H4 (cell line): ENCODE results near the gene SLC44A1. TPM values are rescaled to one million over a fixed set of nuclear protein-coding genes. Genes with fewer than 3 reads are reported as not detected.

Source experiments
- DNase-seq: peaks from one replicate; pipeline ENCODE4 v3.0.0-alpha.2; 2015; ENCODE audit warnings: low spot score
- total RNA-seq: library from RNA; depleted of rRNA; stranded (reverse); fragments of >200 nt; shearing (Covaris generic); gene quantifications from 2 replicates; pipeline ENCODE4 v1.2.3, GENCODE V29; 2014

The SLC44A1 gene
- total RNA-seq, 1 experiment from 2014 or later = 31.9 TPM

DNA sequence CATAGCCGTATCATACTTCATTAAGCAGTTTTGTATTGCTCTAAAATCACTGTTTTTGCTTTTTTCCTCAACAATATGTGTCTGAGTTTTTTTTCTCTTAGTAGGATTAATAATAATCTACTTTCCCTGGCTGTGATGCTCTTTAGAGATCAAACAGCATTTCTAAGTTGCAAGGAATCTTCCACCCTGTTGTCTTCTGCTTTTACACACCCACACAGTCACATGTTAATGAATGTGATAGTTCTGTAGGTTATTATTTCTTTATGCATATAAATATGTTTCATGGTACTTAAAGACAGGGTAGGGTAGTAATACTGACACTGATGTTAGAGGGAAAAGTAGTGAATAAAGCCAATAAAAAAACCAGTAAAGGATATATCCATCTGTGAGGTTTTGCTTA lies 29.3 kb downstream of the SLC44A1 start:
- no peak for DNase-seq

DNA sequence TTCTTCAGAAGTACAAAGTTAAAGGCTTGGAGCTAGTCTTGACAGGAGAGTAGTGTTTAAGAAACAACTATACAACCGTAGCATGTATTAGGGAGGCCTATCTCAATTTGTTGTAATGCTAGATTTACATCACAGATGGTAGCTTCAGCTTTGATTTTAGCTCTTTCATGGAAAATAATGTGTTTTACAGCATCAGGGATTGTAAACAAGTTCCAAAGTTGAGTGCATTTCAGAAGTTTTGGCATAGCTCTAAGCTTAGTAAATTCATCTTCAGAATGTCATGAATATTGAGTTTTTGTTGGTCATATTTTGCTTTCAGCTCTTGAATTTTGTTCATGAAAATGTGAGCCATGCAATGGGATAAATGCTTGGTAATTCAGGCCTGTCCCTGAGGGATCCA lies 30.7 kb downstream of the SLC44A1 start:
- DNase-seq = no peak

DNA sequence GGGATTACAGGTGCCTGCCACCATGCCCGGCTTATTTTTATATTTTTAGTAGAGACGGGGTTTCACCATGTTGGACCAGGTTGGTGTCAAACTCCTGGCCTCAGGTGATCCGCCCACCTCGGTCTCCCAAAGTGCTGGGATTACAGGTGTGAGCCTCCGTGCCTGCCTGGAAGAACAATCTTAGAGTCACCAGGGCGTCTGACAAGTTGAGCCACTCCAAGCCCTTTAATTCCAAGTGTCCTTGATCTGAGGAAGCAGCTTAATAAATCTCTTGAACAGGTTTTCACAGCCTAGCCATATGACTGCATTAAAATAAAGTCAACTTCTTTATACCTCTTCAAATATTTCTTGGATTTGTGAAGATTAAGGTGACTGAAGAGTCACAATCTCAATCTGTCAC lies 31.5 kb downstream of the SLC44A1 start:
- DNase-seq = no peak

DNA sequence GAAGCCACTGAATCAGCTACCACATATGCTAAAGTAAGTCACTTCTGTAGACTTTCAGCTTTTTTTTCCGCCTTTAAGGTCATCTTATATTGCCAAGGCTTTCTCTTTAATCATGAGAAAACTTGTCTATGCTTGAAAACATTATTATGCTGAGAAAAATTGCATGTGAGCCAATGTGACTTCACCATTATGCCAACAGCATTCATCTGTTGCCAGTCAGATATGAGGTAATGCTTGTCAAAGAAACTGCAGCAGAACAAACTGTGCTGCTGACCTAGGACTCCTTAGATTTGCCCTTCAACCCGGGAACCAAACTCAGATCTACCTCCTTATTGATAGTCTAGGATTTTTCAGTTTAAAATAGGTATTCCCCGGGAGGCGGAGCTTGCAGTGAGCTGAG lies 34.3 kb downstream of the SLC44A1 start:
- no peak for DNase-seq

DNA sequence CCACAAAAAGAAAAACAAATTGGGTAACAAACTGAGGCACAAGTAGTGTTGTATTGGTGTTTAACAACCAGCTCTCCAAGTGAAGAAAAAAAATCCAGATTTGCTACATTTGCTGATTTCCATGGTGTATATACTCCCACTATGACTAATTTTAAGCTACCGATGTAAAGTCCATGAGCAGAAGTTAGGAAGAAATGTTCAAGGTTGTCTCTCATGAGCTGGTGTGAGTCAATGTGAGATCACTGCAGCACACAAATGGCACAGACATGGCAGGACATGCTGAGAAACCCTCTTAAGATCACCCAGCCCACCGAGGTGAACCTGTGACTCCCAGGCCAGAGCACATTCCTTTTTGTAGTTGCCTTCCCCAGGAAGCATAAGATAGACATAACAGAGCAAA lies 36.2 kb downstream of the SLC44A1 start:
- DNase-seq = no peak

DNA sequence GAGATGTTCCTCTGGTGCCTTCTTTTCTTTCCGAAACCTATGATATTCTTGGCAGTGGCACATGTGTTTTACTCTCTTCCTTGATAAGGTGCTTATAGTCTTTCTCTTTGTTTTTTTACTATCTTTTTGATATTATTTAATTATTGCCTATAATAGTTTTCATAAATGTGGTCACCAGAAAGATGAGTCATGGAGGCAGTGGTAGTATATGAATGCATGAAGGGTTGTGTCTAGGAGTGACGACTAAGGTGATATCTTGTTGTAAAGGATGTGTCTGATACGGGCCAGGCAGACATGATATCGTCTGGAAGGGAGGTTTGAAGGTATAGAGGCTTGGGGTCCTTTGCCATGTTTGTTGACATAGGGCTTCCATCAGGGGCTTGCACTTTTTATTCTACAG lies 36.8 kb downstream of the SLC44A1 start:
- no peak for DNase-seq

DNA sequence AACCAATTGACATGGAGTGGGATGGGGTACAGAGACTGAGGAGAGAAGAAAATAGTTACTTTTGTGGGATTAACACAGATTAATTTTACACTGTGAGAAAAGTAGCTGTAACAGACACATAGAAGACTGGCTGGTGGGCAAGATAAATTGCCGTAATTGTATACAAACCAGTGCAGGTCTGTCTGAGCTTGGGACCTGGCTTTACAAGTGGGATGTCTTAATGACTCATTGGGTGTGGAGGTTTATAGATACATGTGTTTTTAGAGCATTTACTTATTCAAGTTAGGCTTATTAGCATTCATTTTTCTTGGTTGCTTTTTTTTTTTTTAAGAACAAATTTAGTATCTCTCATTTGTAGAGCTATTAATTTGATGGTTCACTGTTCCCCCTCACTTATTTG lies 37.5 kb downstream of the SLC44A1 start:
- no peak for DNase-seq

DNA sequence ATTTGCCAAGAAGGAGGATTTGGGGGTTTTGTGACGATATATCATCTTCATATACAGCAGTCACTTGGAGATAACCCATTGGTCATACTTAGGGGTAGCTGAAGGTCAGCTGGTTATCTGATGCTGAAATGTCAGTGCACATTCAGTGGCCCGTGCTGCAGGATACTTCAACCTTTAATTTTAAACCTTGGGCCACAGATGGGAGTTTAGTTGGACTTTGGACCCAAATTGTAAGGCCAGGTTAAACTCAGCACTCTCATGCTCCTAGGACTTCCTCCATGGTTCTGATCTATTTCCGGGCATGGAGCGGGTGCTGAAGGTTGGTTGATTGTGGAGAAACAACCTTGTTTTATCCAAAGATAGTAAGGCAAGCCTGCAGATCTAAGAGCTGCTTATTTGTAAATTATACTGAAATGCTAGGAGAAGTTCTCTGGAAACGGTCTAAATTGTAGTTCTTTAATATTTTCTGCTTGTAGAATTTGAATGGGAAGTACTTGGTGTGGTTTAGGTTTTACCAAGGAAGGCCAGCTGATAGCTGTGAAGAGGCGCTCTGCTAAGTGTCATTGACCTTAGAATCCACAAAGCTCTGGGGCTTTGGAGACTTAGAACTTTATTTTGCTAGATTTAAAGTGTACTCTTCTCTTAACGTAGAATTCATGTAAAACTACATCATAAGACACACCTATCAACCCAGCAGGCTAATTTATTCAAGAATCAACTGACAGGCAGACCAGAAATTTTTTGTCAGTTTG lies 38.6 kb downstream of the SLC44A1 start:
- no peak for DNase-seq

DNA sequence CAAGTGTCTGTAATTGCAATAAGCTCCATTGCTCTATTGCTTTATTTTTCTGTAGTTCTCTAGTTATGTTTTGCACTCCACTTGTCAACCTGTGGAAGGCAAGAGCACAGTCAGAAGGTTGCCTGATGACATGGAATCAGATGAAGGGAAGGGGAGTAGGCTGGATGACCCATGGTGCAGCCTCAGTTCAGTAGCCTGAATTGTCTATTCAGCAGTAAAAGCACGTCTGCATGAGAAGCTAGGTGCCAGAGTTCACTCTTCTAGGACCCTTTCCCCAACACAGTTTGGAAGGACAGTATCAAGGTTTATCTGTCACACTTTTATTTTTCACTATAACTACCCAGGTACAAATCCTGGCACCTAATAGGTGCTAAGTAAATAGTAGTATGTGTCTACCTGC lies 39.3 kb downstream of the SLC44A1 start:
- no peak for DNase-seq

DNA sequence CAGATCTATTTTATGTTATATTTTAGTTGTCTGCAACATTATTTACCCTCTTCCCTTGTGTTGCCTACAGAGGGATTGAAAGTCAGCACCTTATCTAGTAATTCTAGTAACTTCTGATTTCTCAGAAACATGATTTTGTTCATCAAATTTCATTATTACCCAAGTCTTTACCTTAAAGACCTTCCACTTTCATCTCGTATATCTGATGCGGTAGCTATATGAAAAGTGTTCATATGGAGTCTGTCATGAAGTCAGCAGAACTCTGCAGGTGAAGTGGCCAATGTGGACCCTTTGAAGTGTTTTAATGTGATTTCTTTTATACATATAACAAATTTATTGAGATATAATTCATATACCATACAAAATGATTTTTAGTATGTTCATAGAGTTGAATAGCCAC lies 40.0 kb downstream of the SLC44A1 start:
- no peak for DNase-seq

DNA sequence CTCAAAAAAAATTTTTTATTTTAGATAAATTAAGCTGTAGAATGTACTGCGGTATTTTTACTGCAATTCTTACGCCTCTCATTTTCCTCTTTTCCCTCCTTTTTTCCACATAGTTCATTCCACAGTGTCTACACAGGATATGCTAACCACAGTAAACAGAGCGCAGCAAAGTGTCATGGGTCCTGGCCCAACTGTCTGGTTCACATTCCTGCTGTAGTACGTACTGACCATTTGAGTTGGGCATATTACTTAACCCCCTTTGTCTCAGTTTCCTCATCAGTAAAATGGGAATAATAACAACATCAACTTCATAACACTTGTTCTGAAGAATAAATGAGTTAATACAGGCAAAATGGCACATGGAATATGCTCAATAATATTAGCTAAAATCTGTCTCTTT lies 41.6 kb downstream of the SLC44A1 start:
- DNase-seq = peak; percentile 15

DNA sequence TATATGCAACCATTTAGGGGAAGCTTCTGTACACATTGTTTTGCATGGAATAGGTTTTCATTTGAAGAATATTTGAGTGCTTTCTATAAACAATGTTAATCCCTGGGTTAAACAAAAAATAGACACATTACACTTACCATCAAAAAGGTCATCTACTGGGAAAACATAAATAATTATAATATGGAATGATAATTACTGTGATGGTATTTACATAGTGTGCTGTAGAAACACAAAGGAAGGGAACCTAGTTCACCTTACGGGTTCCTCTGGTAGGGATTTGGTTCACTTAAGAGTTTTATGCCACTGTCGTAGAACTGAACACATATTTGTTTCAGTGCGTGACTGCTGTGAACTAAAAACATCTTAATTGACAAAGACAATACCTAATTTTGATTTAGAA lies 44.9 kb downstream of the SLC44A1 start:
- no peak for DNase-seq

DNA sequence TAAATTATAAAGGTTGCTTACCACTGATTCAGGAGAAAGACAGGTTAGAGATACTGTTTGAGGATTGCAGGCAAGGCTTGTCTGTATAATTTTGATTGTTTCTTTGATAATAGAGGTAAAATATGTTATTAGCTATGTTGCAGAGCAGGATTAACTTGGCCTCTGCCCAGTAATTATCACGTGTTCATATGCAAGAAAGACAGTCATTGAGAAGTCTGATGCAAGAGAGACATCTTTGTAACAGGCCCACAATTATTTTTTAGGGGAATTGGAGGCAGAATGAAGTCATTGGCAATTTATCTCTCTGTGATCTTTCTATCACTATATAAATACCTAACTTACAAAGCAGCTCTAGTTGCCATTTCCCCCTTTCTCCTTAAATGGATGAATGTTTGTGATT lies 46.0 kb downstream of the SLC44A1 start:
- no peak for DNase-seq

DNA sequence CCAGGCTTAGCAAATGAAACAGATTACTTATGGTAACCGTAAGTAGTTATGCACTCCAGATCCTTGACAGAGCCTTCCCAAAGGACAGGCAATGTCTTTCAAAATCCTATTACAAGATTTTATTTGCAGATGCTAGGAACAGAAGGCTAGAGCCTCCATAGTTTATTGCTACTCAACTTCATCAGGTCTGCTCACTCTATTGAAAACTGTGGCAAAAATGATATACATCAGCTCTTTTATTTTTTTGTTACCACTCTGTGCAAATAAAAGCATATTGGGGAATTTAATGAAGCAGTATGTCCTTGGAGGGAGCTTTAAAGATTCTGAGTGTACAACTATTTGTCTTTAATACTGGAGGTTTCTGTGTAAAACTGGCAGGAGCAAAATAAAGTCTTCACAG lies 46.5 kb downstream of the SLC44A1 start:
- no peak for DNase-seq

DNA sequence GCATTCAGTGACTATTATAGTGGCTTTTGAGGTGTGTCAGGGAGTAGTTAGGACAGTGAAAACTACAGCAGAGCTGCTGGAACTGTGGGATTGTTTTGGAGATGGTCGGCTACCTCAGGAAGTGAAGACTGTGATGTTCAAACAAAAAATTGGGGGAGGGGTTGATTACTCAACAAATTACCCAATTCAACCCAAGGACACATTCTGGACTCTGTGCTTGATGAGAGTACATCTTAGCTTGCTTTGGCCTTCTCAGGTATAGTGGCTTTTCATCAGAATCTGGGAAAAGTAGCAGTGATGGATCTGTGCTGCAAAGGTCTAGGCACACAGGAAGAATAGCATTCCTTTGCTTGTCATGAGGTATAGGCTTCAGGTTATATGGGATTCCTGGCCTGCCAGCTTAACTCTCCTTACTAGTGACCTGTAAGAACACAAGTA lies 47.0 kb downstream of the SLC44A1 start:
- no peak for DNase-seq

DNA sequence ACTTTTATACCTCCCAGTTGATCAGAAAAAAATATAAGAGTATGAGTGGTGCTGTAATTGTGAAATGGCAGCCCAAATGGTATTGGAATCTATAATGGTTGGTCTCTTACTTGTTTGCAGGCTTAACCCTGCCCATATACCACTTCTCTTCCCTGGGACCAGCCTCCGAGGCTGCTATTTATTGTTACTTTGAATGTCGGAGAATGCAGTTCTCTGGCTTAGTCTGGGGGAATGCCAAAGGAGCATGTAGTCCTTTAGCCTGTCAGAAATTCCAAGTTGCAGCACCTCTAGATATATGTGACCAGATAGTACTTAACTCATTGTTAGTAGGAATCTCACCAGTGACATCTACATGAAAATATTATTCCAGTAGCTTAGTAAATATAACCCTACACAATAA lies 47.5 kb downstream of the SLC44A1 start:
- DNase-seq = no peak

DNA sequence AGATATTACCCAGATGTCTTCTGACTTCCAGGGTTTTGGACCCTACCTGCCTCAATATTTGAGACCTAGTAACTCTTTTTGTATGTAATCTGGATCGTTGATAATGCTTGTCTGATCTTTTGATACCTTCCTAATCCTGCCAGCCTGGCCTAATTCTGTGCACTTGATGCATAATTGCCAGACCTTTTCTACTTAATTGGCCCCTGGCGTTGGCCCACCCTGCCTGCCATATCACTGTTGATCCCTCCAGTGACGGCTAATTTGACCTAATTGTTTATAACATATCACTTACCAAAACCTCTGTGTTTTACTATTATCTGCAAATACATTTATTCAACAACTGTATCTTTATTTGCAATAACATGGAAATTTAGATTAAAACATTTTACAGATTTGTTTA lies 49.0 kb downstream of the SLC44A1 start:
- no peak for DNase-seq

DNA sequence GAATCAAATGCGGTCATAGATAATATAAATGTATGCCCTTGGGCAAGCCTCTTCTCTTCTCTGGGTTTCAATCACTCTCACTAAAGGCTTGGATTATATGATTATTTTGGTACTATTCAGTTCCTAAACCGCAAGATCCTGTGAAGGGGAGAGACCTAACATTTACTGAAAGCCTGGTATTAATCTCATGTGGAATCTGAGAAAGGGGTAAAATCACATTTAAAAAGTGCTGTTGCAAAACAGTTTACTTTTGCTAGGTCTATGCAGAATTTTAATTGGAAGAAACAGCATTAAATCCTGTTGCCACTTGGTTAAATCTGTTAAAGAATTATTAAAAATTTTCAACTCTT lies 50.7 kb downstream of the SLC44A1 start:
- DNase-seq = no peak

DNA sequence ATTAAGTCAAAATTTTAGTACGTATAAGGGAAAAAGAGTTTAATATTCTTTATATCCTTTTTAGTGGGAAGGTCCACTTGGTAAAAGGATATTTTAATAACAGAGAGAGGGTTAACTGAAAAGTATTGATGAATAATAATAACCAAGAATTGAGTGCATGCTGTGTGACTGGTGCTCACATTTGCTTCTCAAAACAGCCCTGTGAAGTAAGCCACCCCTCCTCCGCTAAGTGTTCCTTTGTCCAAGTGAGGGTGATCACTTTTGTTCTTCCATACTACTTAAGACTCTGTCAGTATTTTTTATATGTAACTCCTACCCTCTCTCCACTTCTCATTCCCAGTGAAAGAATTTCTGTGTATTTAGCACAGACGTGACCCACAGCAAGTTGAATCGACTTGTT lies 51.5 kb downstream of the SLC44A1 start:
- DNase-seq = no peak

DNA sequence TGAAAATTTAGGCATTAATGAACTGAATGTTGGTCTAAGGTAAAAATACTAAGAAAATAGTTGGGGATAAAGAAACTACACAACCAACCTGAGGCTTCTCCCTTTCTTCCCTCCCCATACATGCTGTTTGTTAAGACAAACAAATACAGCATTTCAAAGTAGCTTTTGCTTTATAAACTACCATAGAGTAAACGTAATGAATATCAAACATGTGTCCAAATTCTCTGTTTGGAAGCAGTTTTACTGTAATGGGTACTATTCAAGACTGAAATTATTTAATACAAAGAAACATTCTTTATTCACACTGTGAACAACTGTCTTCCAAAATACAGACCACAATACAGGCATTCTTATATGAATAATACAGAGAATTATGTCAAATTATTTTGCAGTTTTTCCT lies 52.0 kb downstream of the SLC44A1 start:
- DNase-seq = no peak

DNA sequence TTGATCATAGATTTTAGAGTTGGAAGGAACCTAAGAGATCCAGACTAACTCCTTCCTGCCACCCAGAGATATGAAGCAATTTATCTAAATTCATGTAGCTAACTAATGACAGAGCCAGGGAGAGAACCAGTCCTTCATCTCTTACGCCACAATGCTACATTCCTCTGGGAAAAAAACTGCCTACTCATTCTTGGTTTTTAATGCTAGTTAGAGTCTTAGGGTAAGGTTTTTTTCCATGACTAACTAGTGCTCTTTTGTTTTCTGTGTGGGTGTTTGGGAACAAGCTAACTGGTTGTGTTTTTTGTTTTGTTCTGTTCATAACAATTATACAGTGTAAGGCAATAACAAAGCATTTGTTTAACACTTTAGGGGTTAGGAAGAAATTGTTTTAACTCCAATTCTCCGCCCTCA lies 52.4 kb downstream of the SLC44A1 start:
- peak; percentile 88 for DNase-seq

DNA sequence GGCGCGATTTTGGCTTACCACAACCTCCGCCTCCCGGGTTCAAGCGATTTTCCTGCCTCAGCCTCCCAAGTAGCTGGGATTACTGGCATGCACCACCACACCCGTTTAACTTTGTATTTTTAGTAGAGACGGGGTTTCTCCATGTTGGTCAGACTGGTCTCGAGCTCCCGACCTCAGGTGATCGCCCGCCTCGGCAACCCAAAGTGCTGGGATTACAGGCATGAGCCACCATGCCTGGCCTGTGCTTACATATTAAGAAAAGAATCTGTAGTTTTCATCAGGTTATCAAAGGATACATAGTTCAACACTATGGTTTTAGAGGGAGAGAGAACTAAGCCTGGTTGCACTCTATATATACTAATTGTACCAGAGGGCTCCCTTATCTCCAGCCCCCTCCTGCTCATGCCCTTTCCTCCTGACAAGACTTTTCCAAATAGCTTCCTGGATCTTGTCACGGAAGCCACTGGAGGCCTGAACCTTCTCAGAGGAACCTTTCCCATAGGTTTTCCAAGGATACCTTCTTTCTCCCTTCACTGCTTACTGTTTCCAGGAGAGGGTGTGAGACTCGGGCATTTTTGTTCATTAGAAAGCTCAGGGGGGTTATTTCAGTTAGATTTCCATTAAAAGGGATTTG lies 53.1 kb downstream of the SLC44A1 start:
- no peak for DNase-seq

DNA sequence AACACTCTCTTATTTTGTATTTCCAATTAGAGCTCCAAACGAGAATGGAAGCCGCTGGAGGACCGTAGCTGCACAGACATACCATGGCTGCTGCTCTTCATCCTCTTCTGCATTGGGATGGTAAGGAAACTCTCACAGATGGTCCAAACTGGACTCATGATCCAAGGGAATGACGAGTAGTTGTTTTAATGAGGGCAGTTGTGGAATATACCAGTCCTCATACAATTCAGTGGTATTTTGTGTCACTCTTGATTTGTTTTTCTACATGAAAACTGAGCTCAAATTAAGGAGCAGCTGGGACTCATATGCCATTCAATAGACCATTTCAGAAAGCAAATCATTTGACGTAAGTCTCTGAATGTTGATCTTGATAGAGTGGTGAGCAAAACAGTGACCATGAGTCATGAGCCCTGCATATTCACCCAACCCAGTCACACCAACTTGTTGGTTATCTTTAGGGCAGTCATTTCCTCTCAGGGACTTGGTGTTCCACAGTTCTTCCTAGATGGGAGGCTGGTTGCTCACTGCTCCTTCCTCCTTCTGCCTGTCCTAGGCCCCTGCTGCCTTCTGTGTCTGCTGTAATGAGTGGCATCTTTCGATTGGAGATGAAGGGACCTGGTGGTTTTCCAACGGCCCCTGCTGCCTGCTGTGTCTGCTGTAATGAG lies 54.9 kb downstream of the SLC44A1 start:
- peak; percentile 88 for DNase-seq
